Measurements from ENCODE around the gene NPM3.

Gene NPM3

GRCh38 chr10:101745074-101745696 is 38.1 kb downstream of the NPM3 start:
- Histone ChIP-seq H3K4me3 (ENCODE audit: low read length) (no peak overlapping the region), H3K27ac (ENCODE audit: low read length) (no peak overlapping the region), H3K4me2 (ENCODE audit: low read length) (no peak overlapping the region), H3K27me3 (ENCODE audit: low read depth, low read length) (no peaks in the 10 kb centered on the region), H4K20me1 (ENCODE audit: insufficient read depth, low read length) (no peaks in the 10 kb centered on the region), H3K9ac (ENCODE audit: low read length) (no peak overlapping the region), H3K9me3 (ENCODE audit: insufficient read depth, low read length) (no peaks in the 10 kb centered on the region), H3K36me3 (replicated peaks; ENCODE audit: low read depth, low read length) (no peaks in the 10 kb centered on the region), H3K79me2 (ENCODE audit: low read length) (no peaks in the 10 kb centered on the region), H3K4me1 (ENCODE audit: low read length) (no peaks in the 10 kb centered on the region), H2AFZ (ENCODE audit: low read depth, low read length) (no peak overlapping the region)
- TF ChIP-seq CTCF (IDR thresholded peaks at IDR 0.05; ENCODE audit: low read depth, low read length) (no peak), EZH2phosphoT487 (IDR thresholded peaks at IDR 0.05; ENCODE audit: low read depth) (no peak)

DNA sequence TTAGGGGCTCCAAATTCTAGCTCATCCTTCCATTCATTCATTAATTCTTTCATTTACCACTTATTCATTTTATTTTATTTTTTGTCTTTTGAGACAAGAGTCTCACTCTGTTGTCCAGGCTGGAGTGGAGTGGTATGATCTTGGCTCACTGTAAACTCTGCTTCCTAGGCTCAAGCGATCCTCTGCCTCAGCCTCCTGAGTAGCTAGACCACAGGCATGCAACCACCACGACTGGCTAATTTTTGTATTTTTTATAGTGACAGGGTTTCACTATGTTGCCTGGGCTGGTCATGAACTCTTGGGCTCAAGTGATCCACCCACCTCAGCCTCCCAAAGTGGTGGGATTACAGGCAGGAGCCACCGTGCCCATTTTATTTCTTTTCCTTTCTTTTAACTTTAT is 39.0 kb downstream of the NPM3 start:
- Histone ChIP-seq H3K27me3 (ENCODE audit: low read depth, low read length) (no peaks in the 10 kb centered on the region), H3K9ac (ENCODE audit: low read length) (no peak overlapping the region), H3K79me2 (ENCODE audit: low read length) (no peaks in the 10 kb centered on the region), H2AFZ (ENCODE audit: low read depth, low read length) (no peak overlapping the region), H4K20me1 (ENCODE audit: insufficient read depth, low read length) (no peaks in the 10 kb centered on the region), H3K4me3 (ENCODE audit: low read length) (no peak overlapping the region), H3K4me1 (ENCODE audit: low read length) (no peaks in the 10 kb centered on the region), H3K9me3 (ENCODE audit: insufficient read depth, low read length) (no peaks in the 10 kb centered on the region), H3K36me3 (replicated peaks; ENCODE audit: low read depth, low read length) (no peaks in the 10 kb centered on the region), H3K27ac (ENCODE audit: low read length) (no peak overlapping the region), H3K4me2 (ENCODE audit: low read length) (no peak overlapping the region)
- TF ChIP-seq CTCF (IDR thresholded peaks at IDR 0.05; ENCODE audit: low read depth, low read length) (no peak), EZH2phosphoT487 (IDR thresholded peaks at IDR 0.05; ENCODE audit: low read depth) (no peak)

DNA sequence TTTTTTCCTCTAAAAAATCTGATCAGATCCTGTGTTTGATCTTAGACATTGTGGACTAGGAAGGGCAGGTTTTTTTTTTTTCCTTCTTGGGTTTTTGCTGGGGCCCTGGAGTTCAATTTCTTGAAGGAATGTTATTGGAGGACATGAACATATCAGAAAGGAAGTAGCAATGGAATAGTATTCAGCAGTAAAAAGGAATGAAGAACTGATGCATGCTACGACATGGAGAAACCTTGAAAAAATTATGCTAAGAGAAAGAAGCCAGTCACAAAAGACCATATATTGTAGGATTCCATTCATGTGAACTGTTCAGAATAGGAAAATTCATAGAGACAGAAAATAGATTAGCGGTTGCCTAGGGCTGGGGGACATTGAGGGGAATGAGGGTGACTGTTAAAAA is 41.3 kb downstream of the NPM3 start:
- Histone ChIP-seq H3K27me3 (ENCODE audit: low read depth, low read length) (no peaks in the 10 kb centered on the region), H3K27ac (ENCODE audit: low read length) (no peak overlapping the region), H3K36me3 (replicated peaks; ENCODE audit: low read depth, low read length) (no peaks in the 10 kb centered on the region), H3K9me3 (ENCODE audit: insufficient read depth, low read length) (no peaks in the 10 kb centered on the region), H3K4me1 (ENCODE audit: low read length) (no peaks in the 10 kb centered on the region), H4K20me1 (ENCODE audit: insufficient read depth, low read length) (no peaks in the 10 kb centered on the region), H3K9ac (ENCODE audit: low read length) (no peak overlapping the region), H3K79me2 (ENCODE audit: low read length) (no peaks in the 10 kb centered on the region), H3K4me2 (ENCODE audit: low read length) (no peak overlapping the region), H3K4me3 (ENCODE audit: low read length) (no peak overlapping the region), H2AFZ (ENCODE audit: low read depth, low read length) (no peak overlapping the region)
- TF ChIP-seq EZH2phosphoT487 (IDR thresholded peaks at IDR 0.05; ENCODE audit: low read depth), result no peak
- TF ChIP-seq CTCF (IDR thresholded peaks at IDR 0.05; ENCODE audit: low read depth, low read length), result no peak

DNA sequence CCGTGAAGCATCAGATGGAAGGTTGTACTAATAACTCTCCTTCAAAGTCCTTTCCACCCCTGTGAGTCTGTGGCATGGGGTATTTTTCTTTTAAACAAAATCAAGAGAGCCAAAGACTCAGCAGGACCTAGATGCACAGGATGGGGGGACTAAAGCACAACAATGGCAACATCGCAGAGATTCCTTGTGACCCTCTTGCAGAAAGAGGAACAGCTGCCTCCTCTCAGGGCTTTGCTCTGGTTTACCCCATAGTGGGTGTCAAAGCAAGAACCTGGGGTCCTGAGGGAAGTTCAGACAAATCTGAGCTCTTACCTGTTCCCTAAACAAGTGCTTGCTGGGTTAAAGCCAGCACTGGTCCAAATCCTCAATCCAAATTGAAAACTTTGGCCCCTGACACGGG is 46.6 kb downstream of the NPM3 start:
- Histone ChIP-seq H3K4me3 (ENCODE audit: low read length) (no peak overlapping the region), H3K4me2 (ENCODE audit: low read length) (no peak overlapping the region), H4K20me1 (ENCODE audit: insufficient read depth, low read length) (no peaks in the 10 kb centered on the region), H3K36me3 (replicated peaks; ENCODE audit: low read depth, low read length) (no peaks in the 10 kb centered on the region), H3K4me1 (ENCODE audit: low read length) (no peaks in the 10 kb centered on the region), H3K79me2 (ENCODE audit: low read length) (no peaks in the 10 kb centered on the region), H3K27me3 (ENCODE audit: low read depth, low read length) (no peaks in the 10 kb centered on the region), H3K9ac (ENCODE audit: low read length) (no peak overlapping the region), H3K9me3 (ENCODE audit: insufficient read depth, low read length) (no peaks in the 10 kb centered on the region), H2AFZ (ENCODE audit: low read depth, low read length) (no peak overlapping the region), H3K27ac (ENCODE audit: low read length) (no peak overlapping the region)
- TF ChIP-seq EZH2phosphoT487 (IDR thresholded peaks at IDR 0.05; ENCODE audit: low read depth) (no peak), CTCF (IDR thresholded peaks at IDR 0.05; ENCODE audit: low read depth, low read length) (no peak)

All from OCI-LY3 (cell line).